Tibial nerve (tissue), 4 donors: ENCODE data around the gene TEX22. TPM values are rescaled to one million over a fixed set of nuclear protein-coding genes. Genes with fewer than 3 reads are reported as not detected.

Source experiments
- DNase-seq, 2 donors: peaks; one replicate each; pipeline ENCODE4 v3.0.0-alpha.2; 2019; ENCODE audit warnings: low spot score in 2 of 2
- H3K27ac ChIP-seq, 4 donors: fragments of 200-600 bp; sonication (generic) in 3 of 4; one replicate each; pipeline ENCODE4 v1.5.1; 2017 to 2019; ENCODE audit warnings: mild to moderate bottlenecking in 1 of 4
- H3K27me3 ChIP-seq, 2 donors: fragments of 200-600 bp; sonication (generic) in 1 of 2; one replicate each; pipeline versions ENCODE4 v1.5.1 to v1.6.0; 2017 to 2019
- H3K36me3 ChIP-seq, 3 donors: fragments of 200-600 bp; sonication (generic); one replicate each; pipeline ENCODE4 v1.5.1; 2018 to 2019
- H3K4me1 ChIP-seq, 4 donors: fragments of 200-600 bp; sonication (generic) in 3 of 4; one replicate each; pipeline ENCODE4 v1.5.1; 2017 to 2019
- H3K4me3 ChIP-seq, 4 donors: fragments of 200-600 bp; sonication (generic) in 3 of 4; one replicate each; pipeline ENCODE4 v1.5.1; 2017 to 2019; ENCODE audit warnings: mild to moderate bottlenecking in 1 of 4, moderate library complexity in 1 of 4
- H3K9me3 ChIP-seq, 4 donors: fragments of 200-600 bp; sonication (generic) in 3 of 4; one replicate each; pipeline ENCODE4 v1.5.1; 2017 to 2019
- EP300 ChIP-seq, 2 donors: sonication (generic); formaldehyde crosslinking; IDR thresholded peaks; one replicate each; pipeline ENCODE4 v1.6.1; 2017; ENCODE audit warnings: antibody characterized with exemption in 2 of 2, mild to moderate bottlenecking in 1 of 2
- POLR2A ChIP-seq, 2 donors: fragments of 450-650 bp; IDR thresholded peaks; one replicate each; pipeline ENCODE4 v1.6.1; 2017; ENCODE audit warnings: antibody characterized with exemption in 2 of 2, mild to moderate bottlenecking in 2 of 2, moderate library complexity in 2 of 2
- WGBS, 2 donors: methylation state at CpG; one replicate each; pipeline ENCODE4 v1.1.5; 2018; 5-methylcytosine and 5-hydroxymethylcytosine counted together
- total RNA-seq, 4 donors: library from RNA; depleted of rRNA; stranded (reverse); fragments of >200 nt; gene quantifications; one replicate each; pipeline ENCODE4 v1.1.0, GENCODE V29; 2016
- TF ChIP-seq, protein P1 (sequence below), 5 experiments: fragments of 200-600 bp in 3 of 5; fragments of 450-650 bp in 2 of 5; sonication (generic) in 3 of 5; IDR thresholded peaks; one replicate each; pipeline ENCODE4 v1.5.1; 2016 to 2019; ENCODE audit warnings: antibody characterized with exemption in 5 of 5, mild to moderate bottlenecking in 3 of 5, moderate library complexity in 2 of 5

The TEX22 gene
- total RNA-seq, 4 donors from 2014 or later = 0.84 to 1.3 (median 1.0) TPM

DNA sequence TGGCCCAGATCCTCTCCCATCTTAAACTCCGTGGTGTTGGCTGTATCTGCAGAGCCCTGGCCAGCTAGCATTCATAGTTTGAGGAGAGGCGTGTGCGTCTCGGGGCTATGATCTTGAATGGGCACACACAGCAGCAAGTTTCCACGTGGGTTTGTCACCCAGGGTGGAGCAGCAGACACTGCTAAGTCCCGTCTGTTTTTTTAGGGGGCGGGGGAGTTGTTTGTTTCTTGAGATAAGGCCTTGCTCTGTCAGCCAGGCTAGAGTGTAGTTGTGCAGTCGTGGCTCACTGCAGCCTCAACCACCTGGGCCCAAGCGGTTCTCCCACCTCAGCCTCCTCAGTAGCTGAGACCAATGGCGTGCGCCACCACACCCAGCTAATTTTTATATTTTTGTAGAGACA lies 20.1 kb upstream of the TEX22 start:
- H3K4me3 ChIP-seq = no peak overlapping the region
- H3K27ac ChIP-seq = no peak overlapping the region
- WGBS, 2 donors = 78 to 83% methylated on average over 11 of the region's 11 CpGs
- H3K27me3 ChIP-seq = no peaks in the 10 kb centered on the region
- H3K9me3 ChIP-seq = no peaks in the 10 kb centered on the region
- DNase-seq = no peak
- H3K4me1 ChIP-seq = no peaks in the 10 kb centered on the region
- TF ChIP-seq, protein P1, sequence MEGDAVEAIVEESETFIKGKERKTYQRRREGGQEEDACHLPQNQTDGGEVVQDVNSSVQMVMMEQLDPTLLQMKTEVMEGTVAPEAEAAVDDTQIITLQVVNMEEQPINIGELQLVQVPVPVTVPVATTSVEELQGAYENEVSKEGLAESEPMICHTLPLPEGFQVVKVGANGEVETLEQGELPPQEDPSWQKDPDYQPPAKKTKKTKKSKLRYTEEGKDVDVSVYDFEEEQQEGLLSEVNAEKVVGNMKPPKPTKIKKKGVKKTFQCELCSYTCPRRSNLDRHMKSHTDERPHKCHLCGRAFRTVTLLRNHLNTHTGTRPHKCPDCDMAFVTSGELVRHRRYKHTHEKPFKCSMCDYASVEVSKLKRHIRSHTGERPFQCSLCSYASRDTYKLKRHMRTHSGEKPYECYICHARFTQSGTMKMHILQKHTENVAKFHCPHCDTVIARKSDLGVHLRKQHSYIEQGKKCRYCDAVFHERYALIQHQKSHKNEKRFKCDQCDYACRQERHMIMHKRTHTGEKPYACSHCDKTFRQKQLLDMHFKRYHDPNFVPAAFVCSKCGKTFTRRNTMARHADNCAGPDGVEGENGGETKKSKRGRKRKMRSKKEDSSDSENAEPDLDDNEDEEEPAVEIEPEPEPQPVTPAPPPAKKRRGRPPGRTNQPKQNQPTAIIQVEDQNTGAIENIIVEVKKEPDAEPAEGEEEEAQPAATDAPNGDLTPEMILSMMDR (IDR thresholded peaks at IDR 0.05) = no peak
- TF ChIP-seq POLR2A (IDR thresholded peaks at IDR 0.05) (no peak), EP300 (IDR thresholded peaks at IDR 0.05) (no peak)
- peaks cover 0 to 58% (median 2%) of the 10 kb centered on the region in 3 donors for H3K36me3 ChIP-seq

DNA sequence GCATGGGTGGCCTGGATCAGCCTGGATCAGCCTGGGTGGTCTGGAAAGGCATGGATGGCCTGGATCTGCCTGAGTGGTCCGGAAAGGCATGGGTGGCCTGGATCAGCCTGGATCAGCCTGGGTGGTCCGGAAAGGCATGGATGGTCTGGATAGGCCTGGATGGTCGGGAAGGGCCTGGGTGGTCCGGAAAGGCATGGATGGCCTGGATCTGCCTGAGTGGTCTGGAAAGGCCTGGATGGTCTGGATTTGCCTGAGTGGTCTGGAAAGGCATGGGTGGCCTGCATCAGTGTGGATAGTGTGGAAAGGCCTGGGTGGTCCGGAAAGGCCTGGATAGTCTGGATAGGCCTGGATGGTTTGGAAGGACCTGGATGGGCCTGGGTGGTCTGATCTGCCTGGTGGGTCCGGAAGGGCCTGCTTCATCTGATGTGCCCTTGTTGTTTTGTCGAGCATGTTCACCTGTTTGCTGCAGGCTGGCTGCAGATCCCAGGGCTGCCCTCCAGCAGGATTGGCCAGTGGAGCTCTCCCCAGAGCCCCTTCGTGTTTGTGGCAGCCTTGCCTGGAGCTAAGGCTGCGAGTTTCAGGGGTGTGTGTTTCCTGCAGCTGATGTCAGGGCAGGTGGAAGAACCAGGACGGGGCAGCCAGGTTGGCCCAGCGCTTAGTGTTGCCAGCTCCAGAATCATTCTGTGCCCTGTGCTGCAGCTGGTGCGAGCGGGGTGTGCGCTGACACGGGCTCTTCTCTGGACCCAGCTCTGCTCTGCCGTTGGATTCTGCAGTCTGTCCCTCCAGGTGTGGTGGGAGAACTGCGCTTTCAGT lies 19.3 kb upstream of the TEX22 start:
- TF ChIP-seq EP300 (IDR thresholded peaks at IDR 0.05) (no peak), POLR2A (IDR thresholded peaks at IDR 0.05) (no peak)
- TF ChIP-seq, protein P1 (IDR thresholded peaks at IDR 0.05) = no peak
- DNase-seq = no peak
- 80 to 88% methylated on average over 10 to 17 of the region's 17 CpGs for WGBS, 2 donors
- Histone ChIP-seq H3K9me3 (no peaks in the 10 kb centered on the region), H3K27me3 (no peaks in the 10 kb centered on the region), H3K4me1 (no peaks in the 10 kb centered on the region), H3K36me3 (peaks cover 0 to 67% (median 4%) of the 10 kb centered on the region in 3 donors), H3K4me3 (no peak overlapping the region), H3K27ac (no peak overlapping the region)

DNA sequence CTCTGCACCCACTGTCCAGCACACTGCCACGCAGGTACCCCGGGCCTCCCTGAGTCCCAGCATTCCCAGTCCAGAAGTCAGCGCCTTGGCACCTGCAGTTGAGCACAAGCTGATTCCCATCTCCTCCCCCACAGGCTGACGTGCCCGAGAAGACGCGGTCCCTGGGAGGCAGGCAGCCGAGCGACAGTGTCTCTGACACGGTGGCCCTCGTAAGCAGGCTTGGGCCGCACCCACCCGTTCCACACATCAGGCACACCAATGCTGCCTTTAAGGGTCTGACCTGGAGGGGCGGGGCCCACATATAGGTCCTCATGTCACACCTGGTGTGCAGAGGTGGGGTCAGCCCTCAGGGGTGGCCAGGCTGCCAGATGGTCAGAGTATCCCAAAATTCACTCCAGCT lies 18.4 kb upstream of the TEX22 start:
- H3K27ac ChIP-seq = no peak overlapping the region
- DNase-seq = no peak
- peaks cover 0 to 75% (median 4%) of the 10 kb centered on the region in 3 donors for H3K36me3 ChIP-seq
- H3K9me3 ChIP-seq = no peaks in the 10 kb centered on the region
- no peak overlapping the region for H3K4me3 ChIP-seq
- no peaks in the 10 kb centered on the region for H3K4me1 ChIP-seq
- 91 to 95% methylated on average over 14 of the region's 14 CpGs for WGBS, 2 donors
- TF ChIP-seq, protein P1 (IDR thresholded peaks at IDR 0.05) = no peak
- no peak for TF ChIP-seq EP300 (IDR thresholded peaks at IDR 0.05)
- TF ChIP-seq POLR2A (IDR thresholded peaks at IDR 0.05) = no peak
- no peaks in the 10 kb centered on the region for H3K27me3 ChIP-seq

DNA sequence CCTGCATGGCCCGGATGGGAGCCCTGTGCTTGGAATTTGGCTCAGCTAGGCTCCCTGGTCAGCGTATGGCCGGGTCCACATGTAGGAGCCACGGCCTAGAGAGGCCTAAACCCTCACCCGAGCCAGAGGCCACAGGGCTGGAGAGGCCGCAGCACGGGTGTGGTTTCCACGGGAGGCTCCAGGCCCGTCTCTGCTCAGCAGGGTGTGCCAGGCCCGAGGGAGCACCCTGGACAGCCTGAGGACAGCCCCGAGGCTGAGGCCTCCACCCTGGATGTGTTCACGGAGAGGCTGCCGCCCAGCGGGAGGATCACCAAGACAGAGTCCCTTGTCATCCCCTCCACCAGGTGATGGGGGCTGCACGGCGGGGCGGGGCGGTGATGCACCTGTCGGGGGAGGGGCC lies 17.6 kb upstream of the TEX22 start:
- 85 to 91% methylated on average over 17 to 19 of the region's 19 CpGs for WGBS, 2 donors
- Histone ChIP-seq H3K4me3 (no peak overlapping the region), H3K36me3 (peaks cover 0 to 83% (median 4%) of the 10 kb centered on the region in 3 donors), H3K9me3 (no peaks in the 10 kb centered on the region), H3K27ac (no peak overlapping the region), H3K4me1 (no peaks in the 10 kb centered on the region), H3K27me3 (no peaks in the 10 kb centered on the region)
- TF ChIP-seq EP300 (IDR thresholded peaks at IDR 0.05) (no peak), POLR2A (IDR thresholded peaks at IDR 0.05) (no peak)
- TF ChIP-seq, protein P1 (IDR thresholded peaks at IDR 0.05) = no peak
- DNase-seq = no peak
